Activated CD8-positive, alpha-beta memory T cell treated with anti-CD3 and anti-CD28 coated beads for 1 hour (primary cell): Measurements from ENCODE around the gene SEPTIN10.
"Not testable (repeated sequence)": the region's sequence is repeated elsewhere in the genome, so short reads cannot be mapped to it uniquely, and the experiment has no call there.

ENCODE experiments used
- DNase-seq, 2 donors: peaks; one replicate each; pipeline ENCODE4 v3.0.0-alpha.2; 2020; ENCODE audit warnings: low read depth in 1 of 2; ENCODE audit errors: extremely low read depth in 1 of 2

Gene SEPTIN10

DNA sequence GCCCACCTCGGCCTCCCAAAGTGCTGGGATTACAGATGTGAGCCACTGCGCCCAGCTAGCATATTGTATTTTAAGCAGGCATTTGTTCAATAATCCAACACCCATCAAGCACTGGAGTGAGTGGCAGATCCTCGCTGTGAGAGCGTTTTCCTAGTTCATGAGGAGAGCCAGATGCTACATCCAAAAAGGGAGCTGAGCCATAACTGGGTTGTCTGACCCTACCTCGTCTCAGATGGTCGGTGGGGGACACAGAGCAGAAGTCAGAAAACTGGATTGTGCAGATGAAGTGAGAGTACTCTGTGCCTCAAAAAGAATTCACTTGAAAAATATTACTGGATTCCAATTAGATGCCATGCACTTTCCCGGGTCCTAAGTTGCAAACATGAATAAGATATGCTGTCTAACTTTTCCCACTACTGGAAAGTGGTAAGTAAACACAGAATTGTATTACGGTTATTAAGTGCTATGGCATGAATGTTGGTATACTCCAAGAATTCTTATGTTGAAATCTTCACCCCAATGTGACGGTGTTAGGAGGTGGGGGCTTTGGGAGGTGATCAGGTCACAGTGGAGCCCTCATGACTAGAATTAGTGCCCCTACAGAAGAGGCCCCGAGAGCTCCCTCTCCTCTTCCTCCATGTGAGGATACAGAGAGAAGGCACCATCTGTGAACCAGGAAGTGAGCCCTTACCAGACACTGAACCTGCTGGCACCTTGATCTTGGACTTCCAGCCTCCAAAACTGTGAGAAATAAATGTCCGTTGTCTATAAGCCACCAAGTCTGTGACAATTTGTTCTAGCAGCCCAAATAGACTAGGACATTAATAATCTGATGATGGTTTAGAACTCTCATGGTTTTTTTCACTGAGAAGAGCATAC lies 21.9 kb upstream of the SEPTIN10 start:
- DNase-seq, result no peak

DNA sequence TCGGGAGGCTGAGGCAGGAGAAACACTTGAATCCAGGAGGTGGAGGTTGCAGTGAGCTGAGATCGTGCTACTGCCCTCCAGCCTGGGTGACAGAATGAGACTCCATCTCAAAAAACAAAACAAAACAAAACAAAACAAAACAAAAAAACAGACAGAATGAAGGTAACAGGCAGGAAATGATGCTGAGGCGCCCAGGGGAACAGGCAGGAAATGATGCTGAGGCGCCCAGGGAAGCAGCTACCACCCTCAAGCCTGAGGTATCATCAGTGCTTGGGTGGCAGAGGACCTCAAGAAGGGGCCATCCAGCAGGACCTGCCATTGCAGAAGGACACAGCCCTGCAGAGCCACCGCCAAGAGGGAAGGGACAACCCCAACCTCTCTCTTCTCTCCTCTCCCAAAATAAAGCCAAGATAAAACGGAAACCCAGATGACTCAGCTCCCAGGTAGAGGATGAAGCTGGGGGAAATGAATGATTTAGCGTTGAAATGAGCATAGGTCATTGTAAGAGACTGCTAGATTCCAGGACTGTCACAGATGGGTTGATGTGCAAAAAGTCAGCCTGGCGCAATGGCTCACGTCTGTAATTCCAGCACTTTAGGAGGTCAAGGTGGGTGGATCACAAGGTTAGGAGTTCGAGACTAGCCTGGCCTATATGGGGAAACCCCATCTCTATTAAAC lies 19.7 kb upstream of the SEPTIN10 start:
- DNase-seq, result no peak

DNA sequence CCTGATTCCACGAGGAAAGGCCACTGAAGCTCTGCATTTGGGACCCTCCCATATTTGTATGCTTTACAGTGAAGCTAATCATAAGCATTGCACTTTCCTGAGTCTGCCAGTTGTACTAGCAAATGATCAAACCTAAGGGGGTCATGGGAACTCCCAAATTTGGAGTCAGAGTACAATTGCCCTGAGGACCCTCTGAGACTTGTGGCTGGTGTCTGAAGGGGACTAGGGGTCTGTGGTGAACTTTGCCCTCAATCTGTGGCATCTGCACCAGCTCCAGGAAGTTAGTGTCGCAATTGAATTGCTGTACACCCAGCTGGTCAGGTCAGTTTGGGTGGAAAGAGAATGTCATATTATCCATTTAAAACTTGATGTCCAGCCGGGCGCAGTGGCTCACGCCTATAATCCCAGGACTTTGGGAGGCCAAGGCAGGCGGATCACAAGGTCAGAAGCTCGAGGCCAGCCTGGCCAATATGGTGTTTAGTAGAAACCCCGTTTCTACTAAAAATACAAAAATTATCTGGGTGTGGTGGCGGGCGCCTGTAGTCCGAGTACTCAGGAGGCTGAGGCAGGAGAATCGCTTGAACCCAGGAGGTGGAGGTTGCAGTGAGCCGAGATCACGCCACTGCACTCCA lies 18.5 kb upstream of the SEPTIN10 start:
- no peak for DNase-seq

DNA sequence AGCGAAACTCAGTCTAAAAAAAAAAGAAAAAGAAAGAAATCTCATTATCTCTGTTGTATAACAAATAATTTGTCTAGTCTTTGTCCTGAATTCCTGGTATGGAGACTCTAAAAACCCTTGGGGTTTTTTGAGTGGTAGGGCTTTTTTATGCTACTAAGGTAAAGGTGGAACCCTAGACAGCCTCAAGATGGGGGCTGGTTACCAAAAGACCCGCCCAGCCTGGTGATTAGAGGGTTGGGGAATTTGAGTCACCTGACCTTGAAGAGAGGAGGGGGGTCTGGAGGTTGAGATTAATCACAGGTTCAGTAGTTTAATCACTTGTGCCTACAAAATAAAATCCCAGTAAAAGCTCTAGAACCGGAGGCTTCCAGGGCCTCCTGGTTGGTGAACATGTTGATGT lies 18.0 kb upstream of the SEPTIN10 start:
- no peak for DNase-seq

DNA sequence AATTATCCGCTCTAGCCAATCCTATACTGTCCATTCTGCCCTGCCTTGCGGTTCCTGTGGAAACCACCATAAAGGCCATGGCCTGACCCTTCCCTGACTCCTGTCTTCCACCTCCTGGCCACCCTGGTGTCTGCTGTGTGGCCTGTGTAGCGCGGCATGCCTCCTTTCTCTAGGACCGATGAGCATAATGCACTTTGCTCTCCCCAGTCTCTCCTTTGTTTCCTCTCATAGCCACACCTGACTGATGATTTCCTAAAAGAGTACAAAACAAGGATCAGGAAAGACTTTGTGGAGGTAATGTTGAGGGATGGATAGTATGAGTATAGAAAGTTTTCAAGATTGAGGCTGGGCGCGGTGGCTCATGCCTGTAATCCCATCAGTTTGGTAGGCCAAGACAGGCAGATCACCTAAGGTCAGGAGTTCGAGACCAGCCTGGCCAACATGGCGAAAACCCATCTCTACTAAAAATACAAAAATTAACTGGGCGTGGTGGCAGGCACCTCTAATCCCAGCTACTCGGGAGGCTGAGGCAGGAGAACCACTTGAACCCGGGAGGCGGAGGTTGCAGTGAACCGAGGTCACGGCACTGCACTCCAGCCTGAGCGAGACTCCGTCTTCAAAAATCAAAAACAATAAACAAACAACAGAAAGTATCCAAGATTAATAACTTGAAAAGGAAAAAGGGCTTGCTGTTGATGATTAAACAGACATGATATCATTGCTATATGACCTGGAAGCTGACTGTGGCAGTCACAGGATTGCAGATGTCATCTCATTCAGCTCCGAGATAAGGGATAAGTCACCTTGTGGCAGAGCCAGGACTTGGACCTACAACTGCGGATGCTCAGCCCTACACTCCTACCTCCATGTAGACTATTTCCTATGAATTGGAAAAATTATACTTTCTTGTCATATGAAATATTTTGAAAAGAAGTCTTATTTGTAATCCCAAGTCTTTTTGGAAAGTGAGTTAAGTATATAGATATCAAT lies 17.0 kb upstream of the SEPTIN10 start:
- DNase-seq, result no peak

DNA sequence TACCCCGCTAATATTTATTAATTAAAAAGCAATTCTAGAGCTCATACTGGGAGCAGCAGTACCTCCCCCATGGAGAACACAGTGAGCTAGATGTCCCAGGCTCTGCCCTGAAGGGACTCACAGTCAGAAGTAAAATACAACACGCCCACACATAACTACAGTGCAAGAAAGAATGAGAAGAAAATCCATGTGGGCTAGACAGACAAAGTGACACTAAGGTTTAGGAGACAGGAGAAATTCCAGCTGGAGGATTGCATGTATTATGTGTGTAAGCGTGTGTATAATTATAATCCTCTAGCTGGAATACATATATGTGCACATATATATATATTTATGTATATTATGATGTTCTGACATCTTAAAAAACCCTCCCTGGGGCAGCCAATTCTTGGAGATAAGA lies 16.1 kb upstream of the SEPTIN10 start:
- no peak for DNase-seq

DNA sequence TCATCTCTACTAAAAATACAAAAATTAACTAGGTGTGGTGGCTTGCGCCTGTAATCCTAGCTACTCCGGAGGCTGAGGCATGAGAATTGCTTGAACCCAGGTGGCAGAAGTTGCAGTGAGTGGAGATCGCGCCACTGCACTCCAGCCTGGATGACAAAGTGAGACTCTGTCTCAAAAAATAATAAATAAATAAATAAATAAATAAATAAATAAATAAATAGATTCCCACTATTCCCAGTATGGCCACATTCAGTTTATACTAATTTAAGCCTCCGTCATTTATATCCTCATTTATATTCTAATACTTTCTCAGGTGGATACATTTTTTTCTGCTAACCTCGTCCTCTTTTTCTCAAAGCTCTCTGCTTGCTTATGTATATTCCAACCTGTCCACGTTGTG lies 14.6 kb upstream of the SEPTIN10 start:
- DNase-seq, result not testable (repeated sequence)

DNA sequence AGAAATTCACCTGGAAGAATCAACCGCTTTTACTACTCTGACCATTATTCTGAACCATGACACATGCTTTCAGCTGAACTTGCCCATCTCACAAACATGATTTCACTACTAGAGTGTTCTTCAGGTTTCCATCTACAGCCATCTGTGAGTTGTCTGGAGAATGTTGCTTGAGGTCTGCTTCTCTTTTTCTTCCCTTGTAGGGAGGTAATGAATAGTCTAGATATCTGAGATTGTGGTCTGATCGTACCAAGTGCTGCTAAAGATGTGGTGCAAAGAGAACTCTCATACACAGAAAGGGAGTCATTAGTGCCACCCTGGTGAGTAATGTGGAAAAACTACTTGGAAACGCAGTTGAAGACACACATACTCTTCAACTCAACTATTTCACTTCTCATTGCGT lies 10.6 kb upstream of the SEPTIN10 start:
- DNase-seq, result no peak

DNA sequence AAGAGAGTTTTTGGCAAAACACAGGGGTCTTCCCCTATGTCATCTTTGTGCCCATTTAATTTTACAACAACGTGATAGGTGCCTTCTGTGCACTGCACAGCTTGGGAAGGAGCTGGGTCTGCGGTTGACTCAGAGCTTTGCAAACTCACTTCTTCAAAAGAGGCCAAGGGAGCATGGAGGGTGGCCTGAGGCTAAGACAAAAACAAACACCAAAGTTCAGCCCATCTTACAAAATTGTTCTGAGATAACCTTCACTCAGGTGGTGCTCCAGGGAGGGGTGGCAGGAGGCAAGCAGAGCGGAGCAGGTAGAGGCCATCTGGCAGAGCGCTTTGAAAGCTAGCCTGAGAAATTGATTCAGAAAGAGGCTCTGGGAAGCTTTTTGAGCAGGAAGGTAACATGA lies 10.2 kb upstream of the SEPTIN10 start:
- DNase-seq, result no peak

DNA sequence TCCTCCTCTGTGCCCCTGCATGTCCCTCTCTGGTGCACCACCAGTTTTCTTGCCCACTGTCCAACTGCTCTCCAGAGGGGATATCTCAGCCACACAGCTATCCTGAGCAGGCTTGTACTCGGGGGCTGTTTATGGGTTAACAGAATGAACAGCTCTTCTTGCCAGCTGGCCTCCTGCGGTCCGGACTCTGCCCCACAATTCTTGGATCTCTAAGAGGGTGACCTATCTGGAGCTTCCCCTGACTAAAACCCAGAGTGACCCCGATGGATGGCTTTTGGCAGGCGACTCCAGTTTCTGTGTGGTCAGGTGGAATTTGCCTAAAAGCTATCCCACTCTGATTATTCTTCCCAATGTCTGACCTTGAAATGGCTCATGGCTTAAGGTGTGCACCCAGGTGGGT lies 9.5 kb upstream of the SEPTIN10 start:
- no peak for DNase-seq

DNA sequence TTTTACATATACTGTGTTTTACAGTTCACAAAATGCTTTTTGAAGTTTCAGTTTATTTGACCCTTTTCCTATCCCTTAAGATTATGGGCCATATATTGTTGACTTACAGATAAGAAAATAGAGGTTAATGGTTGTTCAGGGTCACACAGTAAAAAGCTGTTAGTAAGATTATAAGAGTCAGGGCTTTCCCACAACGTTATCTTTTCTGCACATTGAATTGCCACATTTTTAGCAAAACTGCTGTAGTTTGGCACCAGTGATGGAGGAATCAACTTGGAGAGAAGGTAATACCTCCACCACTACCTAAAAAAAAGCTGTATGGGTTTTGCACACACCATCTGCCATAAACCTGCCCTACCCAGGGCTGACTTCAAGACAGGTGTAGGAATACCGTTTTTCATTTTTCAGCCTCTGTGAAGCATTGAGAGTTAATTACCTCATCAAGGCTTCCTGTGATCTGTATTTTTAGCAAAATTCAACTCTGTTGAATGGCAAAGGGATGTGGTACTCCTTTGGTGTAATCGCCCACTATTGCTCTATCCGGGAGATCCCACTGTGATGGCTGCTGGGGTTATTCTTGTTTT lies 5.4 kb upstream of the SEPTIN10 start:
- no peak for DNase-seq

DNA sequence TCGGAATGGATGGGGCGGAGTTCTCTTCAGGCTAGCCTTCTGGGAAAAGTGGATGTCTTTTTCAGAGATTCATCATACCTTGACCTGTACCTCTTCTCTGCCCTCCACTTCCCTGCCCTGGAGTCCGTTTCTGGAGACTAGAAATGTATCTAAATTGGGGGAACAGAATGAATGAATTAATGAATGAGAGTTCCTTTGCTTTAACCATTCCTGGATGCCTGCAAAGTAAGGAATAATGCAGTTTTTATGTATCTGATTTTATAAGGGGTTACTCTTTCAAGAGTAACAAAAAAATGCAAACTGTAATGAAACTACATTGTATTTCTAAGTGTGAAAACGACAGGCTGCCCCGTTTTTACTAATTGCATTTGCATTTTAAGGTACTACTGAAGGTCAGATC lies 2.4 kb upstream of the SEPTIN10 start:
- no peak for DNase-seq

DNA sequence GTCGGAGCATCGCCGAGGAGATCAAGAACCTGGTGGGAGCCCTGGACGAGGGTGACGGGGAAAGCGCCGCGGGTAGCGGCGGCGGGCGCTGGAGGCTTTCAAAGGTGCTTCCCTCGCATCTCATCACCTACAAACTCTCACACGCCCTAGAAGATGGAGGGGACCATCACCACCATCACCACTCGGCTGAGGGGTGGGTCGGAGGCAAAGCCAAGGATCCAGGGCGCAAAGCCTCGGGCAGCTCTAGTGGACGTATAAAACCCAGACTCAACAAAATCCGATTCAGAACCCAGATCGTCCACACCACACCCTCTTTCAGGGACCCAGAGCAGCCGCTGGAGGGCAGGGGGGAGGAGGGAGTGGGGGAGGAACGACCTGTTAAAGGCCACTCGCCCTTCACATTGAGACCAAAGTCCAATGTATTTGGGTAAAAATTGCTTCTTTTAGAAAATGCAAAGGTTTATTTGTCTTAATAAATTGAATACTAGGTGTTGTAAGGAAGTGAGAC lies 1.9 kb upstream of the SEPTIN10 start:
- no peak for DNase-seq

DNA sequence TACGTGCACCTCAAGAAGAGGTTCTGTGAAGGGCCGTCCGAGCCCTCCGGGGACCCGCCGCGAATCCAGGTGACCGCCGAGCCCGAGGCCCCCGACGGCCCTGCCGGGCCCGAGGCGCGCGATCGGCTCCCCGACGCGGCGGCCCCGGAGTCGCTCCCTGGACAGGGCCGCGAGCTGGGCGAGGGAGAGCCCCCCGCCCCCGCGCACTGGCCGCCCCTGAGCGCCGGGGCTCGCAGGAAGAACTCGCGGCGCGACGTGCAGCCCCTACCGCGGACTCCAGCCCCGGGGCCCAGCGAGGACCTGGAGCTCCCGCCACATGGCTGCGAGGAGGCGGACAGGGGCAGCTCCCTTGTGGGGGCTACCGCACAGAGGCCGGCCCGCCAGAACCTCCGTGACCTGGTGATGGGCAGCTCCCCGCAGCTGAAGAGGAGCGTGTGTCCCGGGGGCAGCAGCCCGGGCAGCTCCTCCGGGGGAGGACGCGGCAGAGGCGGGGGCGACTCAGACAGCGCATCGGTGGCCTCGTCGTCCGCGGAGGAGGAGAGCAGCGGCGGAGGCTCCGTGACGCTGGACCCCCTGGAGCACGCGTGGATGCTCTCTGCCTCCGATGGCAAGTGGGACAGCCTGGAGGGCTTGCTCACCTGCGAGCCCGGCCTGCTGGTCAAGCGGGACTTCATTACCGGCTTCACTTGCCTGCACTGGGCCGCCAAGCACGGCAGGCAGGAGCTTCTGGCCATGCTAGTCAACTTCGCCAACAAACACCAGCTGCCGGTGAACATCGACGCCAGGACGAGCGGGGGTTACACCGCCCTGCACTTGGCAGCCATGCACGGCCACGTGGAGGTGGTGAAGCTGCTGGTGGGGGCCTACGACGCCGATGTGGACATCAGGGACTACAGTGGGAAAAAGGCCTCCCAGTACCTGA lies 1.2 kb upstream of the SEPTIN10 start:
- no peak for DNase-seq

DNA sequence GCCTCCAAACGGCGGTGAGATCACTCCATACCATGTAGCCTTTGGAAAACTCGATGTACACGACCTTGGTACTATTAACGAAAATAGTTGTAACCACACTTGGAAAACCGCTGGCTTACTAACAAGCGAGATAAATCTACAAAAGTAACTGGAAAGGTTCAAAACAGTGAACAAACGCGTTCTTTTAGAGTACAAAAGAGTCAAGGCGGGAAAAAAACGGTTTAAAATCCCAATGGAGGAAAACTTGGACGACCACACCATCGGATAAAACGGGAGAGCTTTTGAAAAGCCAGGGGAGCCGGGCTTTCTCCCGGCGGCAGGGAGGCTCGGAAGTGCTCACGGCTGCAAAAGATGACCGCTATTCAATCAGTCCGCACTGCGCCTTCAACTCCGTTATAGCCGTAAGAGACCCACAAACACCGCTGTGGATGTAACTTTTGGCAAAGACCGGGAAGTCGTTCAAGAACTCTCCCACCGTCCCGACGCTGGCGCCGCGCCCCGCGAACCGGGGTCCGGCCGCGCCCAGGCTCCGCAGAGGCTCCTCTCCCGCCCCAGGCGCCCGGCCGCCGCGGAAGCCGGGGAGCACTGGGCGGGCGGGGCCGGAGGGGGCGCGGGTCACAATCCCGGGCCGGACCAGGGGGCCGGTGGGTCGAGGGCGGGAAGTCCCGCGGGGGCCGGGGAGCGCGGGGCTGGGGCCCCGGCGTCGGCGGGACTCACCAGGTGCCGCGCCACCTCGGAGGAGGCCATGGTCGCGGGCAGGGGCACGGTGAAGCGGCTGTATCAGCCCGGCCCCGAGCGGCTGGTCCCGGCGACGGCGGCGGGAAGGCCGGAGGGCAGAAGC lies 465 bp downstream of the SEPTIN10 start:
- DNase-seq, result no peak

DNA sequence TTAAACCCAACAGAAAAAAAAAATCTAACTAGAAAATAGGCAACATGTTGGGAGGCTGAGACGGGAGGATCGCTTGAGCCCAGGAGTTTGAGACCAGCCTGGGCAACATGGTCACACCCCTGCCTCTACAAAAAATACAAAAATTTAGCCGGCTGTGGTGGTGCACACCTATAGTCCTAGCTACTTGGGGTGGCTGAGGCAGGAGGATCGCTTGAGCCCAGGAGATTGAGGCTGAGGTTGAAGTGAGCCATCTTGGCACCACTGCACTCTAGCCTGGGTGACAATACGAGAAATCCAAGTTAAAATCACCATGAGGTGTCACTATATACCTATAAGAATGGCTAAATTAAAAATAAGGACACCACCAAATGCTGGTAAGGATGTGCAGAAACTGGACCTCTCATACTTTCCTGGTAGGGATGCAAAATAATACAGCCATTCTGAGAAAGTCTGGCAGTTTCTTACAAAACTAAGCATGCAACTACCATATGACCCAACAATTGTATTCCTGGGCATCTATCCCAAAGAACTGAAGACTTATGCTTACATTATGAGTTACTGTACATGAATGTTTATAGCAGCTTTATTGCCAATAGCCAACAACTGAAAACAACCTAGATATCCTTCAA lies 2.2 kb downstream of the SEPTIN10 start:
- DNase-seq, result no peak

DNA sequence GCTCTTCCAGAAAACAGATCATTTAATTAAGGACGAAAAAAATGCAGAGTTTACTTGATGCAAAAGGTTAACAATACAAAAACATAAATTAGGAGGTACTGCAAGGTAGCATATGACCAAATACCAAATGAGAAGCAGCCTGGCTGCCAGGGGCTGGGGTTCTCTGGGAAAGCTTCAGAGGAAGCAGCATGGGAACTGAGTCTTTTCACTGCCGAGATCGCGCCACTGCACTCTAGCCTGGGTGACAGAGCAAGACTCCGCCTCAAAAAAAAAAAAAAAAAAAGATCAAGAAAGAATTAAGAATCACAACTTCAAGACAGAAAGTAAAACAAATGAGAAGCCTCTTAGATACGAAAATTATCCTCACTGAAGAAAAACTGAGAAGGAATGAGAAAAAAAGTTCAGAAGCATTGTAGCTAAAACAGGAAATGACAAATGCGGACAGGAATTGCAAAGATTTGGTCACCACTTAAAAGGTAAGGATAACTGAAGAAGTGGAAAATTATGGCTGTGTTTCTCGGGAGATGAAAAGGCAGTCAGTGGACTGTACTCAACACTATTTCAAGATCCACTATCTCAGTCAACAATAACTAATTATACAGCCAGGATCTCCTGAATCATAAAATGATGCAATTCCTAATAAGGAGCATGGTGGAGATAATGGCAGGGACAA lies 4.3 kb downstream of the SEPTIN10 start:
- DNase-seq, result no peak
